LHCN-M2 (cell line): ENCODE measurements around the gene COPB2. TPM values are rescaled to one million over a fixed set of nuclear protein-coding genes. Genes with fewer than 3 reads are reported as not detected.
"Not testable (repeated sequence)": the region's sequence is repeated elsewhere in the genome, so short reads cannot be mapped to it uniquely, and the experiment has no call there.

Experiments used
- DNase-seq: peaks from one replicate; pipeline ENCODE4 v3.0.0-alpha.2; 2012; ENCODE audit warnings: low read depth
- polyA plus RNA-seq: library from polyadenylated mRNA; unstranded; fragments of >200 nt; gene quantifications from one replicate; pipeline ENCODE4 v1.2.1, GENCODE V29; 2012; ENCODE audit warnings: missing spikeins
- total RNA-seq: library from RNA; depleted of rRNA; stranded (reverse); fragments of >200 nt; gene quantifications from 2 replicates; pipeline ENCODE4 v1.2.3, GENCODE V29; 2014; rRNA removed

COPB2 gene
- 152 and 156 TPM in 2 replicates for total RNA-seq
- polyA plus RNA-seq: 117 TPM

DNA sequence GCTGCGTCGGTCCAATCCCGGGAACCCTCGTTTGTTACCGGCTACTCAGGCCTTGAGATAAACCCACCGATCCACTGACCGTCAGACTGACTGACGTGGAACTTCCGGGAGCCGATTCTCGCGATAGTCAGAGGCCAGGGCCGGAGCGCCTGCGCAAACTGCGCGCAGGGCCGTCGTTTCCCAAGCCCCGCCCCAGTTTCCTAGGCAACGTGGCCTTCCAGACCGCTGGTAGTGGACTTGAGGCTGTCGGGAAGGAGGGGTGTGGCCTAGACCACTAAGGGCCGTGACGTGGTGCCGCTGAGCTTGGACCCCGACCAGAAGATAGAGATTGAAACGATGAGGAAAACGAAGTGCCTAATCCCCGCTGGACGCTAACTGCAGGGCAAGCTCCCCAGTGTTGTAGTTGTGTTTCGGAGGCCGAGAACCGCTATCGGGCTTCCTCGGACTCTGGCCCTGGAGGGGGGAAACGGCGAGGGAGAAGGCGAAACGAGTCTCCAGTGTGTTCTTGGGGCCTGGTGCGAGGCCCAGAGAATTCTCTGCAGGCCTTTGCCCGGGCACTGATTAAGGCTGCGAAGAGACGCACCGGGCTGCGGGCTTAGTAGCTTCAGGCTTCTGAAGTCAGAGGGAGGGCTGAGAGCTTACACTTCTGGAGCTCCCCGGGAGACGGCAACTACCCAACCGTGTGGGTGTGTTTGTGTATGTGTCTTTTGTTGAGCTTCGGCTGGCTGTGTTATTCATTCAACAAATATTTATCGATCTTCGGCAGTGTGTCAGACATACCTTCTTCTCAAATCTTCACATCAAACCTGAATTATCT is at the start of gene COPB2:
TSS of gene COPB2 (minus strand) at position 96 of the 817 bp plus-strand sequence. CDS start 97 bp downstream, outside the sequence.
- peak; percentile 98 for DNase-seq

- peak; percentile 80 for DNase-seq
Observed at GRCh38 chr3:139434764-139435307, 45.4 kb upstream of the COPB2 start.

- DNase-seq: no peak
Observed at GRCh38 chr3:139434228-139434627, 44.8 kb upstream of the COPB2 start.

DNA sequence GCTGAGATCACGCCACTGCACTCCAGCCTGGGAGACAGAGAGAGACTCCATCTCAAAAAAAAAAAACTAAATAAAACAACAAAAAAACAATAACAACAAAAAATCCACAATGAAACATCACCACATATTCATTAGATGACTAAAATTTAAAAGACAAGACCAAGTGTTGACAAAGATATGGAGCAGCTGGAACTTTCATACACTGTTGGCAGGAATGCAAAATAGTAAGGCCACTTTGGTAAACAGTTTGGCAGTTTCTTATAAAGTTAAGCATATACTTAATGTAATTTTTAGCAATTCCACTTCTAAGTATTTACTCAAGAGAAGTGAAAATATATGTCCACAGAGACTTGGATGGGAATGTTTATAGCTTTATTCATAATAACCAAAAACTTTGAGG is 43.6 kb upstream of the COPB2 start:
- no peak for DNase-seq

GRCh38 chr3:139430493-139430892 is 41.0 kb upstream of the COPB2 start:
- no peak for DNase-seq

DNA sequence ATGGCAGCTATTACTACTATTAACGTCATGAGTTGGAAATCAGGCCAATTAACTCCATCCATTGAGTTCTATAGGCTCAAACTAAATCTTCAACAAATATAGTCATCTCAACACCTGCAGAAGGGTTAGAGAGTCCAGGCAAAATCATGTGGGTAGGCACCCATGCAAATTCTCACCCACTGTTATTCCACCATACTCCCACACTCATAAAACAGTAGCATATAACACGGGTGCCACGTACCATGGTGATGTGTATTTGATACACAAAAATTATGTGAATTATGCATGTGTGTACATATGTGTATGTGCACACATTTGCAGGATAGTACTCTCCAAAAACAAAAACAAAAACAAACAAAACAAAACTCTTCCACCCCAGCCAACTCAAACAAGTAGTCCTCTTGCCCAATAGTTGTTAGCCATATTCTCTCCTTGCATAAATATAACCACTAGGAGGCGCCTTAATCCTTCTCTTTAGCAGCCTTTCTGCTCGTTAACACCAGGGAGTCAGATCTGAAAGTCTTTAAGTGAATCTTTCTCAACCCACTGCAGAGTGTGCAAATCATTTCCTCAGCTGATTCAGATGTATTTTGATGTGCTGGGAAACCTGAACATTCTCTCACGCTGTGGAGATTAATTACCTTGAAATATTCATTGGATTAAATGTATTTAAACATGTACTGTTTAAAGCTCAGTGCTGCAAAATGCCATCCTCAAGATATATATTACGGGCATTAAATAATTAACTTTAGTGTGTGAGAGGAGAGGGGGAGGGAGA is 38.0 kb upstream of the COPB2 start:
- peak; percentile 78 for DNase-seq

DNA sequence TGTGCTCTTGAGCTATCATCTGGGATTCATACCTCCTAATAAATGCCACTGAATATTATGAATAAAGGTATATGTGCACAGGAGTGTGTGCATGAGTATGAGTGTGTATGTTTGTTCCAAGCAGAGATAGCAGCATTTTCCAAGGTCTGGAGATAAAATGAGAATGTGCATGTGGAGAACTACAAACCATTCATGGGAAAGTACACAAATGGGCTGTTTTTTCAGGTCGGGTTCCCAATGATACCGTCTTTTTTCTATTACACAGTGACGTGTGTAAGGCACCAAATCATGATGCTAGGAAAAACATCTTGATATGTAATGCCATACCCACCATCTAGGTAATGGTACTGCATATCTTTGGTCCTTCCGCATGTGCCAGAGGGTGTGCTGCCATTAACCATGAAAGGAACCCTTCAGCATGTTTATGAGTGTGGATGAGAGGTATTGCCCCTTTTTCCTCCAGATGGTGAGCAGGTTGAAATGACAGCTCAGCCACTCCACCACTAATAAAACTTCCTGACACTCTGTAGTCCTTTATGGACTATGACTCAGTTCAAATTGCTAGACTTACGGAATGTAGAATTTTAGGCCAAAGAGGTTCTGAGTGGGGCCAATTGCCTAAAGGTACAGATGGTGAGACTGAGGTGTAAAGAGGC is 36.4 kb upstream of the COPB2 start:
- DNase-seq: no peak

DNA sequence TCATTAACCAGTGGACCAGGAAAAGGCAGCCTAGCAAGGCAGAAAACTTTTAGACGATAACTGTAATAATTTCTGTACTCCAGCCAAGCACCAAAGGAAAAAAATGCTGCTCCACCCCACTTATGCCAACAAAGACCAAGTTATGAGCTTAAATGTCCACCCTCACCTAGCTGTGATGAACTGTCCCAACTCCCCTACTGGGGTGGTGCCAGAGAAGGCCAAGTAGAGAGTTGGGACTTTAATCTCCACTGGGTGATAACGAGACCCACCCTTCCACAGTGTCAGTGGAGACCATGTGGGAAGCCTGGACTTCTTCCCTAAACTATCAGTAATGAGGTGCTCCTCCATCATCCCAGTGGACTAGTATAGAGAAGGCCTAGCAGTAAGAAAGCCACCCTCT is 33.8 kb upstream of the COPB2 start:
- DNase-seq: no peak

DNA sequence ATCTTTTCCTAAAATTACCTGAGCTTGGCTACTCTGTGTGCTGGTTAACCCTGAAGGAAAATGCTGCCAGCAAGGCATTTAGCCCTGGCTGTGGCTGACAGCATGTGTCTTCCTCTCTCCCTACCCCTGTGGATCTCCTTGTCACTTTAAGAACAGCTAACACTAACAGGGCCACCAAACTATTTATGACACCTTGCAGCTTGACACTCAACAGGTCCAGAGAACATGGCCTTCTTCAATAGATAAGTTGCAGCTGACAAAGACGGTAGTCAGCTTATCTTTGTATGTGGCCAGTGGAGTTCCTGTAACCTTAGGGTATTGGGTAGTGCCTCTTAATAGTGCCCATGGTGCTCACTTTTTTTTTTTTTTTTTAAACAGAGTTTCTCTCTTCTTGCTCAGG is 32.0 kb upstream of the COPB2 start:
- no peak for DNase-seq

DNA sequence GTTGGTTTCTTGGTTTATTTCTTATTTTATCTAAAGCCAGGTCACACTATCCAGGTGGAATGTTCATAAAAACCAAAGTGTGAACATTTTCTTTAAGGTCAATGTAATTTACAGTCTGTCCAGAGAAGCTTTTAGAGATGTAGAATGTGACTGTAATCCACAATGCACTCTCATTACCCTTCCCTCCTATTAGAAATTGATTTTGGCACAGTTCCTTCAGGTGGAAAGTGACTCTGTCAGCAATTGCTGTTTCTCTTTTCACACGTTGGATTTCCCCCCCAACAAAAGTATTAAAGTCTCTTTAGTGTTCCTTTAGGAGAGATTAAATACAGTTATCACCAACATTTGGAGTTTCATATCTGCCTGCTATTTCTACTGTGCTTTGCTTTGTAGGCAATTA is 31.6 kb upstream of the COPB2 start:
- no peak for DNase-seq

DNA sequence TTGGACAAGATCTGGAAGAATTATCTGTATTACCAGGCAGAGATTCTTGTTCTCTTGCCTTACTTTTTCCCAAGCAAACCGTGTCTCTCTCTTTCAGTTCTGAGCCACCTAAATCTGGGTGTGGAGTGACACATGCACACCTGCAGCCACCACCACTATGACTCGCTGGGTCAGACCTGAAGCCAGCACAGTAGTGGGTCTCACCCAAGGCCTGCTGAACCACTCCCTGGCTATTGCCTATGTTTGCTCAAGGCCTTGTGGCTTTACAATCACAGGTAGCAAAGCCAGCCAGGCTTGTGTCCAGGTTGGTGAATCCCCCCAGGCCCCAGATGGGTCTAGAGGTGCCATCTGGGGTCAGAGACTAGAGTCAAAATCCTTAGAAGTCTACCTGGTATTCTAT is 28.7 kb upstream of the COPB2 start:
- DNase-seq: no peak

GRCh38 chr3:139416275-139416674 is 26.8 kb upstream of the COPB2 start:
- DNase-seq: no peak

DNA sequence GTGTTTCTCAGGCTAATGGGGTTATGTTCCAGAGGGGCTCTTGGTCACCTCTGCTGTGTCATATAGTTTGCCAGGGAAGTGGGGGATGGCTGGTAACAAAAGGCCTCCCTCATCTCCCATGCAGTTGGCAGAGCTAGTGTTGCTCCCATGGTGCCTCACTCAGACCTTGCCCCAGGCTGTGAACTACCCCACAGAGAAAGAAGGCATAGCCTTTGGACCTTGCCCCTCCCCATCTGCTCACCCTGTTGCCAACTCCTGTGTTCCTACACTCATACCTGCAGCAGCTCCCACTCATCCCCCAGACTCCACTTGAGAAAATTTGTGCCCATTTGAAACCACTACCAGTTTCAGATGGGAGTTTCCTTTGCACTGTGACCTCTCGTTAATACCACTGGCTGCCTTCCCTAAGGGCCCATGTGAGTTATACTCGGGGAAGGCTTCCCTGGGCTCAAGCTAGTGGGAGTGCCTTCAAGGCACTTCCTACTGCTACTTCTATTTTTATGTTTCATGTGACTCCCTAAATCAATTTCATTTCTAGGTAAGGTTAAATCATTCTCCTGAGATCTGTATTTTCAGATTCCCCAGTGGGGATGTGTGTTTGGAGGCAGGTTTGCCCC is 25.3 kb upstream of the COPB2 start:
- DNase-seq: no peak

GRCh38 chr3:139412891-139413290 is 23.4 kb upstream of the COPB2 start:
- not testable (repeated sequence) for DNase-seq

- DNase-seq: not testable (repeated sequence)
Observed at GRCh38 chr3:139401155-139401554, 11.7 kb upstream of the COPB2 start.

- no peak for DNase-seq
Observed at GRCh38 chr3:139396707-139397106, 7.3 kb upstream of the COPB2 start.

DNA sequence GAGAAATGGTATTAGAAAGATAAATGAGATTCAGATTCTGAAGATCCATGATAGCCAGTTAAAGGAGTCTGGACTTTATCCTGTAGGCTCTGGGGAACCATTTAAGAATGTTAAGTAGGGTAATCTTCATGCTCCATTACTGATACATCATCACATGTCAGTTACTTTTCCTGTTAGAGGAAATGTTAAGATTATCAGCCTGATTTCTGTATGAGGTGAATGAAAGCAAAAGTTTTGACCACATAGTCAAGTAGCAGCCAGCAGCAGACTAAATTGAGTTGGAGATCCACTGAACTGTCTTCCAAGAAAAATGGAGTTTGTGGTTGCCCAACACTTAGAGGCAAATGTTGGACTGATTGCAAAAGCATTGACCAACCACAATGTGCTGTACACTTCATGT is 4.7 kb upstream of the COPB2 start:
- peak; percentile 6 for DNase-seq

- DNase-seq: no peak
Observed at GRCh38 chr3:139388821-139389551, 461 bp downstream of the COPB2 start.

- no peak for DNase-seq
Observed at GRCh38 chr3:139388077-139388476, 1.4 kb downstream of the COPB2 start.

GRCh38 chr3:139382291-139382690 is 7.2 kb downstream of the COPB2 start:
- DNase-seq: not testable (repeated sequence)

DNA sequence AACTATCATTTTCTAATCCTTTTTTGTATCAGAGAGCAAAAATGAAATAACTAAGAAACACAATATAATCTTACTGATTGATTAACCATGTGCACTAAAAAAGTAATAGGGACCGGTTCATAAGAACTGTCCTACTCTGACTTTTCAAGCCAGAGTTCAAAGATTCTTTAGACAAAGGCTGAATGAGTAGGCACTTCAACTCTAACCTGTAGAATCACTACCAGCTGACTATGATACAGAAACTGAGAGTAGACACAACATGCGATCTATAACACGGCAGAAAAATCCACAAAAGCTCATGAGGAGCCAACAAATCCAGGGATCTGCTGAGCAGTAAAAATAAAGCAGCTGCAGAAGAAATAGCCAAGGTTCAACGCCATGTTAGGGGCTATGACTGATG is 8.9 kb downstream of the COPB2 start:
- no peak for DNase-seq
